ENCODE measurements around the gene FAM53A.
"Not testable (repeated sequence)": the region's sequence is repeated elsewhere in the genome, so short reads cannot be mapped to it uniquely, and the experiment has no call there.

FAM53A gene

GRCh38 chr4:1618438-1618837 lies 65.7 kb downstream of the FAM53A start:
- no peak for DNase-seq

GRCh38 chr4:1616557-1616930 lies 67.6 kb downstream of the FAM53A start:
- no peak for DNase-seq

DNA sequence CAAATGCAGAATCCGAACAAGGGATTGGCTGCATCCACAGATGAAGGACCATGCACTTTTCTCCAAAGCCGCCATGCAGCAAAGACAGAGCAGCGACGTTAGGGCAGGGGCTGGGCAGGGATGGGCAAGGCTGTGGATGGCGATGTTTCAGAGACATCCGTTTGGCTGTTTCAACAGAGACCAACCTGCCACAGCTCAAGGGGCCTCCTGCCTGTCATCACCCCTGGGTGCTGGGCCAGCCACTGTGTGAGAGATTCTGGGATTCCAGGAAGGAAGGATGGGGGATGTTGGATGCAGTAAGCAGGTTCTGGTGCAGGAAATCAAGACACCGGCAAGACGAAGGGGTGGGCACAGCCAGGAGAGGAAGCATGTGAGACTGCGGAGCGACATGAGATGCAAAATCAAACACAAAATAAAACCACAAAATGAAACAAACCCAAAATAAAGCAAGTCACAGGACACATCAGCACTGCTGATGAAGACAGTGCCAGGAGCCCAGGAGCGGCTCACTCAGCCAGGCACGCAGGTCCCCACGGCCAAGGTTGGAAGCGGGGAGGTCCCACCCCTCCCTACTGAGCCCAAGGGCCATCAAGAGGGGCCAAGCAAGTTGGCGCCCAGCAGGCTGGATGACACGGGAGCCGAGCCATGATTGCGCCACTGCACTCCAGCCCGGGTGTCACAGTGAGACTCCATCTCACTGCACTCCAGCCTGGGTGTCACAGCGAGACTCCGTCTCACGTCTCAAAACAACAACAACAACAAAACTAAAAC lies 68.1 kb downstream of the FAM53A start:
- DNase-seq, result no peak

DNA sequence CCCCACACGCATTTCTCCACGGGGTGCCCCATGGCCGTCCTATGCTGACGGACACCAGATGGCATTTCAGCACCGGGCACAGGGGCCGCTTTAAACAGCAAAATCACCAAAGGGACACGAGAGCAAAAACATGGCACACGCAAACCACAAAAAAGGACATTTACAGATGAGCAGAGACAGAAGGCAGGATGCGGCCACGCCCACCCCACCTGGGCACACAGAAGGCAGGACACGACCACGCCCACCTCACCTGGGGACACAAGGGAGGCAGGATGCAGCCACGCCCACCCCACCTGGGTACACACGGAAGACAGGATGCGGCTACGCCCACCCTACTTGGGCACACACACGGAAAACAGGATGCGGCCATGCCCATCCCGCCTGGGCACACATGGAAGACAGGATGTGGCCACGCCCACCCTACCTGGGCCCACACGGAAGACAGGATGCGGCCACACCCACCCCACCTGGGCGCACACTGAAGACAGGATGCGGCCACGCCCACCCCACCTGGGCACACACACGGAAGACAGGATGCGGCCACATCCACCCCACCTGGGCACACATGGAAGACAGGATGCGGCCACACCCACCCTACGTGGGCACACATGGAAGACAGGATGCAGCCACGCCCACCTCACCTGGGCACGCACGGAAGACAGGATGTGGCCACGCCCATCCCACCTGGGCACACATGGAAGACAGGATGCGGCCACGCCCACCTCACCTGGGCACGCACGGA lies 69.1 kb downstream of the FAM53A start:
- DNase-seq, result no peak

DNA sequence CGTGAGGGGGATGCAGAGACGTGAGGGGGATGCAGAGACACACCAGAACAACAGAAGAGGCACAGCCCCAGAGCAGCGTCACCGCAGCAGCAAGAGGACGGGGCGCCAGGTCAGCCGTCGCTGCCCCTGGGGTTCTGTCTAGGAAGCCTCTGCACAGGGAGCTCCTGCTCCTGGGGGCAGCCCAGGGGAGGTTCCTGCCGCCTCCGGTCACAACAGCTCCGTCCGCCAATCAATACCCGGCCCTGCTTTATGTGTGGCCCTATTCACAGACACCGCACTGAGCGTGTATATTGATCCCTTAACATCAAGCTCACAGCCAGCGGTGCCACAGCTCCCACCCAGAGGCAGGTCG lies 69.6 kb downstream of the FAM53A start:
- DNase-seq, result no peak

- no peak for DNase-seq
These were observed 70.1 kb downstream of the FAM53A start for GRCh38 chr4:1614049-1614448.

DNA sequence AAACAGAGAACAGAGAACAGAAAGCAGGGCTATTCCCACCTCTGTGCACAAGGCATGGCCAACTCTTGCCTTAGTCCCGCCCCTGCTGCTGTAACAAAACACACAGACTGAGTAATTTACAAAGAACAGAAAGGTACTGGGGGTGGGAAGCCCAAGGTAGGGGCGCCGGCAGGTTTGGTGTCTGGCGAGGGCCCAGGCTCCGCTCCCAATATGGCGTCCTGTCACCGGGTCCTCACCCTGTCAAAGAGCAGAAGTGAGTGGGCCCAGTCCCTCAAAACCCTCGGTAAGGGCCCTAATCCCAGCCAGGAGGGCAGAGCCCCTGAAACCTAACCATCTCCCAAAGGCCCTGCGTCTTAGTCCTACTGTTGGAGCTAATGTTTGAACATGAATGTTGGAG lies 71.0 kb downstream of the FAM53A start:
- no peak for DNase-seq

DNA sequence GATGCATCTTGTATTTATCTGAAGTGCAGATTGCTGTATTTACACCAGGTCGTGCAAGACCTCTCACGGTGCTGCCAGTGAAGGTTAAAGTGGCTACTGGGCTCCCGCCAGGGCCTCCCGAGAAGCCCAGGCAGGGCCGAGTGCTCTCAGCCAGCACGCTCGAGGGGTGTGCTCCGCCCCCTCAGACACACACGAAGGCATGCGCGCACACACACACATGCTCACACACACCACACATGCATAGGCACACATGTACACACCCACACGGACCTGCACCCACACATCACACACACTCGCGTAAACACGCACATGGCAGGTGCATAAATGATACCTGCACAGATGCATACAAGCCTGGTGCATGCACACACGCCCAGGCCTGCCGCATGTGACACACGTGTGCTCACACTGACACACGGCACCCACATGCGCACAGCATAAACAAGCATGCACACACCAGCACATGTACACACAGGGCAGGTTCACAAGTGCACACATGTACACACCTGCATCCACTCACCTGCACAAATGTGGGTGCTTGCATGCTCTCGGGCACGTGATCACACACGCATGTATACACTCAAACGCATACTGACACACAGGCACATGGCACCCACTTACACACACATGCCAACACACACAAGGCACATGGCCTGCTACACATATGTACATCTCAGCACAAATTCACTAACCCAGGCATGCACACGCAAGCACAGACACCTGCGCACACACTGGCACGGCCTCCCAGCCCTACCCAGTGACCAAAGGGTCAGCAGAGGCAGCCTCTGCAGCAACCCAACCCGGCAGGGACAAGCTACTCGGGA lies 71.6 kb downstream of the FAM53A start:
- DNase-seq, result no peak

DNA sequence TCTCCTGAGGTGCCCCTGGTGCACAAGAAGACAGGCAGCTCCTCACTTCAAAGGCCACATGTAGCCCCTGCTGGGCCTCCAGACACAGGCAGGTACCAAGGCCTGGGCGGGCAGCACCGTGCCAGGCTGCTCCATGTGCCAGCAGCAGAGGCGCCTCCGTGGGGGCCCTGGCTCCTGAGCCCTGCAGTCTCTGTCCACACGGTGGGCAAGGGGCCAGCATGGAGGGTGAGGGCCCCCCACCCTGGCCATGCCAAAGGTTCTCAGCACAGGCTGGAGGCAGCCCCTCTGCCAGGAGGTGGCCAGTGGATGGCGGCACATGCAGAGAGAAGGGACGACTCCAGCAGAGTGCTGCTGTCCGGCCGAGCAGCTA lies 72.6 kb downstream of the FAM53A start:
- DNase-seq, result no peak

DNA sequence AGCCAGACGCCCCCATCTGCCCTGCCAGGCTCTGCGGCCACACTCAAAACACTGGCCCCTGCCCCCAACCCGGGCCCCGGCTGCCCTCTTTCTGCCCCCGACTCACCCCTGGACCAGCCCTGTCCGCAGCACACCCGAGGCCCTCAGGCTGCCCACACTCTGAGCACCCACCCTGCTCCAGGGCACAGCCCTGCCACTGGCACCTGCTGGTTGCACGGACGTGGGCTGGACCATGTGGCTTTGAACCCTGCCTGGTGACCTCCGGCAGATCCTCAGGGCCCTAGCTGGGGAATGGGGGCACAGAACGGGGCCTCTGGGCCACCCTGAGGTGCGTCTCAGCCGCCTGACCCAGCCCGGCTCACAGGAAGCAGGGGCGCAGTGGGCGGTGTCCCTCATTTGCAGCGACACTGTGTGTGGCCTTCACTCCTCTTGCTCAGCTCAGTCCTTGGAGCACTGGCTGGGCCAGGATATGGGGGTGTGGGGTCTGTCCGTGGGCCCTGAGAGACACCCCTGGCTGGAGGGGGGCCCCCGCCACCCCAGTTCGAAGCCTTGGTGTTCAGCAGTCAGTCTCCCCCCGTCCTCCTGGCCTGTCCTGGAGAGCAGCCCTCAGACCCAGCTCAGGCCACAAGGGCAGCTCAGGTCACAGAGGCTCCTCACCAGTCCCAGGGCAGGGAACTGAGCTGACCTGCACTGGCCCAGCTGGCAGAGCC lies 73.2 kb downstream of the FAM53A start:
- no peak for DNase-seq

- no peak for DNase-seq
These were observed 74.0 kb downstream of the FAM53A start for GRCh38 chr4:1609901-1610790.

GRCh38 chr4:1608821-1609500 lies 75.2 kb downstream of the FAM53A start:
- no peak for DNase-seq

GRCh38 chr4:1608196-1608820 lies 75.8 kb downstream of the FAM53A start:
- DNase-seq, result no peak

- DNase-seq, result not testable (repeated sequence)
These were observed 76.5 kb downstream of the FAM53A start for GRCh38 chr4:1607436-1608195.

DNA sequence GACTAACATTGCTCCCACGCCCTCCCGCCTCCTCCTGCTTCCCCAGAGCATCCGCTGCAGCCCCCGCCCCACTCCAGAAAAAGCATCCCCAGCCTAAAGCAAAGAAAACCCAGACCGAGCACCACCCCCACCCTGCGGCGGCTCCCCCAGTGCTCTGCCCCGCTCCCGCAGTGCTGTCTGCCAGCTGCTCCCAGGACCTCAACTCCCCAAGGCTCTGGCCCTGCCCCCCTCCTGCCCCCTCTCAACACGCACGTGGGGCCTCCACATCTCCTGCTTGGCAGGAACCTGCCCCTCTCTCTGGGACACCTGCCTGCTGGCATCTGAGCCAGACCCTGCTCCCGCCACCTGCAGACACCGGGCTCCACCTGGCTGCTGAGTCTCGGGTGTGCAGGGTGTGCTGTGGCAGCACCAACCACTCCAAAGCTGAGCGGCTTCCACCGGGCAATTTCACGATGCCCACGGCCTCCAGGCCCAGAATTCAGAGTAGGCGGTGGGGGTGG lies 79.4 kb downstream of the FAM53A start:
- peak; percentile 49 for DNase-seq

DNA sequence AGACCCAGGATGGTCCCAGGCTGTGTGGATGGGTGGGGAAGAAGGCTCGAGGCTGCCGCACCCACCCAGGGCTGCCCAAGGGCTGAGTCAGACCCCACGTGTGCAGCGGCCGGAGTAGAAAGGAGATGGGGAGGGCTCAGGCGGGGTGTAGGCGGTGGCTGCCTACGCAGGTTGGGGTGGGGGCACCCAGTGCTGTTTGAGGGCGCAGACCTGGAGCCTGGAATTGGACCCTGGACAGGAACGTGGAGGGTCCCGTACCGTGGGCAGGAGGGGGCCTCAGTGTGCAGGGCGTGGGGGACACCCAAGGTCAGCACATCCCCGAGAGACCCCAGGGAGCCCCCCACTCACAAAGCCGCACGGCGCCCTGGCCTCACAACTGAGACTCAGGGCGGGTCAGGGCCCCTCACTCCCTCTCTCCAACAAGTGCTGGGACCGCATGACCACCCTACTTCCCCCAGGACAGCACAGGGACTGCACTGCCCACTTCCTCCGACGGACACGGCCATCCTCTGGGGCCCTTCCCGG lies 79.9 kb downstream of the FAM53A start:
- no peak for DNase-seq

- no peak for DNase-seq
These were observed 80.5 kb downstream of the FAM53A start for GRCh38 chr4:1603413-1604135.

- no peak for DNase-seq
These were observed 81.3 kb downstream of the FAM53A start for GRCh38 chr4:1602655-1603412.

Data from effector CD4-positive, alpha-beta T cell (primary cell).